PC-9 (cell line): ENCODE data around the gene ITGBL1.

Source experiments
- CTCF ChIP-seq: fragments of 200-600 bp; sonication (generic); conservative IDR thresholded peaks from 2 replicates; pipeline ENCODE4 v1.6.1; 2017; ENCODE audit warnings: mixed run types, antibody characterized with exemption, mild to moderate bottlenecking, moderate library complexity
- EZH2 ChIP-seq: fragments of 200-600 bp; sonication (generic); IDR thresholded peaks from 2 replicates; pipeline ENCODE4 v1.8.0; 2017; ENCODE audit warnings: antibody characterized with exemption, low read depth

GRCh38 chr13:101752432-101752831, 300.0 kb downstream of the ITGBL1 start:
- TF ChIP-seq CTCF (no peak), EZH2 (no peak)
